8988T (cell line): ENCODE measurements around the gene EEF2.

ENCODE experiments used
- DNase-seq: peaks from one replicate; pipeline ENCODE4 v3.0.0; 2011

Gene EEF2

DNA sequence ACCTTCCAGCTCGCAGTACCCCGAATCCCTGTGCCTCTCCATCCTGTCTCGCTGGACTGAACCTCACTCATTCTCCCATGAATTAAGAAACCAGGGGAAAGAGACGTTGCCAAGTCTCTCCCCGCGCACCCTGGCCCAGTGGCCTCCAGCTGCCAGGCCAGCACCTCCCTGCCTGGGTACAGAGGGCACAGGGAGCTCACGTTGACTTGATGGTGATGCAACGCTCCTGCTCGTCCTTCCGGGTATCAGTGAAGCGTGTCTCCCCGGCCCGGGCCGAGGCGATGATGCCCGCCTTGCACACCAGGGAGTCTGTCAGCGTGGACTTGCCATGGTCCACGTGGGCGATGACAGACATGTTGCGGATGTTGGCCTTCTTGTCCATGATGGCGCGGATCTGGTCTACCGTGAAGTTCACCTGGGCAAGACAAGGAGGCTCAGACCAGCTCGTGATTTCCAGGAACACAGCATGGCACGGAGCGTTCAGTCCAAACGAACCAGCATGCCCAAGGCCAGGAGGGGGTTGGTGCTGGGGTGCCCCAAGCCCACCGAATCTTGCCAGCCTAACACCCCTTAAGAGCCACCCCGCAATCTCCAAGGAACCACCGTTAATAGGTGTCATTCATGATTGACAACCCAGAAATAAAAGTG lies 1.2 kb downstream of the EEF2 start:
- DNase-seq, result no peak

DNA sequence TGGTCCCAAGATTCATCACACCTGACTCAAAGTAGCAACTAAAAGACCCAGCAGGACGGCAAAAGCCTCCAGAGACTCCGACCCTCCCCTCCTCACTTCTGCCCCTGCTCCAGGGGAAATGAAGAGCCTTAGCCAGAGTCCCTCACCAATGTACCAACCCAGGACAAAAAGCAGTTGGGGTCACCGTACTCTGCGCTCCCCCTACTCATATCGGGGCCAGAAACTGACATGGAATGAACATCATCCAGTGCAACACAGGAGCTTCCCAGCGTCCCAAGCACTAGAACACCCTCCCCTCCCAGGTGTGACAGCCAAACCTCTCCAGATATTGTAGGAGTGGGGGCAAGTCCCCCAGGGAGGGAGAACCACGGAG lies 1.7 kb downstream of the EEF2 start:
- no peak for DNase-seq

DNA sequence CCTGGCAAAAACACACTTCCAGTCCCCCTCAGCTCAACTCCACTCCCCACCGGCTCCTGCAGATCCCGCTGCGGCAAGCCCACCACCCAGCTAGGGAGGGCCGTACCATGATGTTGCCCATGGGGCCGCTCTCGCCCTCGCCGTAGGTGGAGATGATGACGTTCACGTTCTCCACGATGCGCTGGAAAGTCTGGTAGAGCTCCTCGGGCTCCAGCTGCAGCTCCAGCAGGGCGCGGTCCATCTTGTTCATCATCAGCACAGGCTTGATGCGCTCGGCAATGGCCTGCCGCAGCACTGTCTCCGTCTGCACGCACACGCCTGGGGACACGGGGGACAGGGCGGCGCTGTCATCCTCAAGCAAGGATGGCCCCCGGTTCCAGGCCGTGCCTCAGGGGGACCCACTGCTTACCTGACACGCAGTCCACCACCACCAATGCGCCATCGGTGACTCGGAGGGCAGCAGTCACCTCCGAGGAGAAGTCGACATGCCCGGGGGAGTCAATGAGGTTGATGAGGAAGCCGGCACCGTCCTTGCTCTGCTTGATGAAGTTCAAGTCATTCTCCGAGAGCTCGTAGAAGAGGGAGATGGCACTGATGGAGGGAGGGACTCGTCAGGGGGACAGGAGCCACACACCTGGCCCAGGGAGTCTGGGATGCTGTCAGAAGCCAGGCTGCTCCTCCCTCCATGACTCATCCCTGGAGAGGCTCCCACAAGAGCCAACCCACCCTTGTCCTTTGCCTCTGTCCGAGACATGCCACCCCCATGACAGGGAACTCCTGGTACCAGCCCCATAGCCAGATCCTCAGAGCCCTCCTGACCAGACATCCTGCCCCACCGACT lies 2.3 kb downstream of the EEF2 start:
- DNase-seq, result no peak

DNA sequence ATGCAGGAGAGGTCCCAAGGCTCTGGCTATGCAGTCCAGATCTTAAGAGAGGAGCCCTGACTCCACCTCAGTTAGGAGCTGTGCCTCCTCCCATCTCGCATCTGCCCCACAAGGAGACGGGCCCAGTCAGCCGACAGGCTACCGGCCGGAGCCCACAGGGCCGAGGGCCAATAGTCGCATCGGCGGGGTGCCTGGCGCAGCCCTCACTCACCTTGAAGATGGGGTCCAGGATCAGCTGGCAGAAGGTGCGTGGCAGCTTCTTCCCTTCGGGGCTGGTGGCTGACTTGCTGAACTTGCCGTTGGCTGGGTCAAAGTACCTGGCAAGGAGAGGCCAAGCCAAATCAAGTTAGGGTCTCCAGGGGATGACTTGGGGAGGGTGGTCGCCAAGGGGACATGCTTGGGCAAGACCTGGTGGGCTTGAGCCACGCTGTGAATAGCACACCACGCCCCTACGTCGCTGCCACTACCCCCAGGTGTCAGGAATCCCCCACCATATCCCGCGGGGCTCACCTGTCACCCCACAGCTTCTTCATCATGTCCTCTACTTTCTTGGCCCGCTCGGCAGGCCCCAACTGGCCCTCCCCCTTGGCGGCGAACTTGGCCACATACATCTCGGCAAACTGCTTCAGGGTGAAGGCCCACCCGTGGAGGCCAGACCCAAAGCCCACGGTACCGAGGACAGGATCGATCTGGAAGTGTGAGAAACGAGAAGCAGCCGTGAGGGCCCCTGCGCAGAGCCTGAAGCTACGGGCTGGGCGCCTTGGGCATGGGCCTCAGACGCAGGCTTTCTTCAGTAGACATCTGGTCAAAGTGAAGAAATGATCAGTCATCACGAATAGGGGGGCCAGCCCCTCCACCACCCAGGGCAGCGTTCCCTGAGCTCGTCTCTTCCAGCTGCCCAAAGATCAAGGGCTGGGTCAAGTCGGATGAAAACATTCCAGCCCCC lies 3.3 kb downstream of the EEF2 start:
- DNase-seq, result no peak

DNA sequence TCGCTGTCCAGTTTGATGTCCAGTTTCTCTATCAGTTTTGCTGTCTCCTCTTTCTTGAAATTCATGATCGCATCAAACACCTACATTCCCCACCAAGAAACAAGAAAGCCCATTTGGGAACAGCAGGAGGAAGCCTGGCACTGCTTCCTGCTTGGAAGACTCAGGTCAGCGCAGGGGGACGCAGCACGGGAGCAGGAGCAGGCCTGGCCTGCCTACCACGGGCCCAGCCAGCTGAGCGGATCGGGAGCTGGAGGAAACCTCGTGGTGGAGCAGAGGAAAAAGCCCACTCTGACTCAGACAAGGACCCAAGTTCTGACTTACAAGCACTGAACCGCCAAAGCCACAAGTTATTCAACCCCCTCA lies 3.9 kb downstream of the EEF2 start:
- DNase-seq, result no peak

DNA sequence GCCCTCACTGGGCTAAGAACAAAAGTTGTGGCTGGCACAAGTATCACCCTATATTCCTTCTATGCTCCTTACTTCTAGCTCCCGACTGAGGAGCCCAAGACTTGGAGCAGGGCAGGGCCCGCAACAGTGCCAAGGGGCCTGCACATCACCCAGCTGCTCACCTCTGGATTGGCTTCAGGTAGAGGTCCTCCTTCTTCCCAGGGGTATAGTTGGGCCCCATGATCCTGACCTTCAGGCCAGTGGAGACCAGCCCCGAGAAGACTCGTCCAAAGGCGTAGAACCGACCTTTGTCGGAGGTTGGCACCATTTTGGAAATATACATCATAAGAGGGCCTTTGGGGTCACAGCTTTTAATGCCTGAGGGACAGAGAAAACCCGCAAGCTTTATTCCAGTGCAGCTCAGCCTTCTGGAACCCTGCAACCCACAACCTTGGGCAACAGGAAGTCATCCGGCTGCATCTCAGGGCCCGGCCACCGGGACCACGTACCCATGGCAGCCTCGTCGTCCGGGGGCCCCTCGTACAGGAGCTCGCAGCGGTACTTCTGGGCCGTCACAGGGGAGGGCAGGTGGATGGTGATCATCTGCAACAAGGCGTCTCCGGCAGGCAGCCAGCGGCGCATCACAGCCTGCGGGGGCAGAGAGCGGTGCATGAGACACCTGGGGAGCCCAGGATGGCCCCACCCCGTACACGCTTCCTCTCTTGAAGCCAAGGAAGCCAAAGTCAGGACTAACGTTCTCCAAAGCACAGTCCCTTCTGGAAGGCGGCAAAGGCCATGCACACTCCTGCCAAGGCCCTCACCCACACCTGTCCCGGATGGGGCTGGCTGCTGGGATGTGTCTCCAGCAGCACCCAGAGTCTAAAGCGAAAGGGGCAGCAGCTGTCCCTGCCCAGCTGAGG lies 4.7 kb downstream of the EEF2 start:
- no peak for DNase-seq

DNA sequence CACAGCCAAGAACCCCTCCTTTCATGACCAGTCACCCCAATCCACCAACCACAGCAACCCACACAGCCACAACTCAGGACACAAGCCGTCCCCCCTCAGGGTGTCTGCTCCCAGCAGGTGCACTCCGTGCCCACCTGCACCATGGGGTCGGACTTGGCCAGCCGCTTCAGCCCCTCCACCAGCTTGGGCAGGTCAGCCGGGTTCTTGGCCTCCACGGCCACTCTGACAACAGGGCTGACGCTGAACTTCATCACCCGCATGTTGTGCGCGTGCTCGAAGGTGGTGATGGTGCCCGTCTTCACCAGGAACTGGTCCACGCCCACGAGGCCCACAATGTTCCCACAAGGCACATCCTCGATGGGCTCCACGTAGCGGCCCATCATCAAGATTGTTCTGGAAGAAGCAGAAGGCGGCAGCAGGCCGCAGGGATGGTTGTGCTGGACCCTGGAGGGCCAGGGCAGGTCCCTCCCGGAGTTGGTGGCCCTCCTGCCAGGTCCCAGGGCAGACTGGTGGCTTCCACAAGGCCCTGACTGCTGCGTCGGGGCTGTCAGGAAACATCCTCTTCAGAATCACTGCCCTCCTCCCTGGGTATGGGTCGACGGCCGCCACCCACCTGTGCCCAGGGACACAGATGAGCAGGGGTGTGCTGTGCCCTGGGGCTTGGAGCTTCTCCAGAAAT lies 5.5 kb downstream of the EEF2 start:
- DNase-seq, result no peak

DNA sequence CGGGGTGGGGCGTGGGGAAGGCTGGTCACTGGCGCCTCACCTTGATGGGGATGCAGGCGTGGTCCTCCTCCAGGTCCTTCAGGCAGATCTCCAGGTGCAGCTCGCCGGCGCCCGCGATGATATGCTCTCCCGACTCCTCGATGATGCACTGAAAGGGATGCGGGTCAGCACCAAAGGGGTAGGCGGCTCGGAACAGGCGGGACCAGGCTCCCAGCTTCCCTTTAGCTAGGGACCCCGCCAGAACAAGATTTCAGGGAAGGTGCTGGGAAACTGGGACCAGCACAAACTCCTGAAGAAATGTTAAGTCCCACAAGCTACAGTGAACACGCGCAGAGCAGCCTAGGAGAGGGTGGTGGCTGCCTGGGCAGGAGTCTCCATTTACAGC lies 6.0 kb downstream of the EEF2 start:
- DNase-seq, result no peak

DNA sequence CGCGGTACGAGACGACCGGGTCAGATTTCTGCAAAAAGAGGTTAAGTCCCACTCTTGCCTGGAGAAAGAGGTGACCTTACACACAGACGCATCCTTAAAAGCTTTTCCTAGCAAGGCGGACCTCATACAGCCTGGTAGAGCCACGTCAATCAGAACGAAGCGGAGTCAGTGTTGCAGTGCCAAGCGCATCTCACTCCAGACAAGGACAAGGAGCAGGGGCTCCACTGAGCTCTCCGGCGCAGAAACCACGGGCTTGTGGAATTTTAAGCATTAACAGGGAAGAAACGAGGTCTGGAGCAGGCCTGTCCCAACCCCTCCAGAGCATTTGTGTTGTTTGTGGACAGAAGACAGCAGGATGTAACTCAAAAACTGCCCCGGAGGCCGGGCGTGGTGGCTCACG lies 7.1 kb downstream of the EEF2 start:
- no peak for DNase-seq

DNA sequence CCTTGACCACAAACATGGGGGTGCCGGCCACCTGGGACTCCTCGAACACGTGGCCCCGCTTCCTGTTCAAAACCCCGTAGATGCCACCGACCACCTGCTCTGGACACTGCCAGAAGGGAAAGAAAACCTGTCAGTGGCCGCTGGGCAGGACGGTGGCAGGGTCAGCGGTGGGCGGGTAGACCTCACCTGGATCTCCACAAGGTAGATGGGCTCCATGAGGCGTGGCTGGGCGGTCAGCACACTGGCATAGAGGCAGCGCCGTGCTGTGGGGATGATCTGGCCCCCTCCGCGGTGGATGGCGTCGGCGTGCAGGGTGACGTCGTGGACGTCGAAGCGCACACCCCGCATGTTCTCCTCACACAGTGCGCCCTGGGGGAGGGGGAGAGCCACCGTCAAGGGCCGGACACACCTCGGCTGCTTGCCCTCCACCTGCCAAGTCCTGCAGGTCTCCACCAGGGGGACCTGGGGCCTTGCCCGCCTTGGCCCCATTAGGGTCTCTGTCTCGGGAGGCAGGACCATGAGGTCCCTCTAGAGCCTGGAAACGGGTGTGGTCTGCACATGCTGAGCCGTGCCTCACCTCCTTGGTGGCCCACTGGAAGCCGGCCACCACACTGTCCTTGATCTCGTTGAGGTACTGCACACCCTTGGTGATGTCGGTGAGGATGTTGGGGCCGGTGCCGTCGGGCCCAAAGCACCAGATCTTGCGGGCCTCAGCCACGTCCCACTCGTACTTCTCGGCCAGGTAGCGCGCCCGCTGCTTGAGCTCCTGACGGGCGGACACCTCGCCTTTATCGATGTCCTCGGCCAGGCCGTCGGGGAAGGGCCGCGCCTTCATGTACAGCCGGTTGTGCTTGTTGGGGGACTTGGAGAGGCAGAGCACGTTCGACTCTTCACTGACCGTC lies 7.8 kb downstream of the EEF2 start:
- no peak for DNase-seq

DNA sequence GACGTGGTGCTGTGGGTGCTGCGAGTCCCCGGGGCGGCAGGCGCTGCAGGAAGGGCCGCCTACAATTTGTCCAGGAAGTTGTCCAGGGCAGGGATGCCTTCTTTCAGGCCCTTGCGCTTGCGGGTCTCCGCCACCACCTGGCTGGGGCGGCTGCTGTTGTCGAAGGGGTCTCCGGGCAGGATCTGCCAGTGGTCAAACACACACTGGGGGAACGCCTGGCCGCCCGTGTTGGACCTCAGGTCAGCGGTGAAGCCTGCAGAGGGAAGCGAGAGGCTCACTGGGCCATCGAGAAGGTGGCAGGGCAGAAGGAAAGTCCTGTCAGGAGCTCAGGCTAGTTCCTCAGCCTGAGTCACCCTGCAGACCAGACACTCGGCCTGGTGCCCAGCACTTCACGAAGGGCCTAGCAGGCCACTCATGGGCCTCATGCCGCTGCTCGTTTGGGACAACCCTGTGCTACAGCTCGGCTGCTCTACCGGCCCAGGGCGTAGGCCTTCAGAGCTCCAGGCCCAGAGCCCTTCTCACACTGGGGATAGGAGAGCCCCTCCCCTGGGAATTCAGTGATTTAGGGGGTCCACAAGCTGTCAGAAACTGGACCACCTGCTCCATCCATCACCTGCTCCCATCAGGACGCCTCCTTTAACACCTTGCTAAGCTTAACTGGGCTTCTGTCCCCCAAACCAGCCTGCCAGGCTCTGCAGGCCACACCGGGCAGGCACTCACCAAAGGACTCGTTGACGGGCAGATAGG lies 8.6 kb downstream of the EEF2 start:
- DNase-seq, result no peak

DNA sequence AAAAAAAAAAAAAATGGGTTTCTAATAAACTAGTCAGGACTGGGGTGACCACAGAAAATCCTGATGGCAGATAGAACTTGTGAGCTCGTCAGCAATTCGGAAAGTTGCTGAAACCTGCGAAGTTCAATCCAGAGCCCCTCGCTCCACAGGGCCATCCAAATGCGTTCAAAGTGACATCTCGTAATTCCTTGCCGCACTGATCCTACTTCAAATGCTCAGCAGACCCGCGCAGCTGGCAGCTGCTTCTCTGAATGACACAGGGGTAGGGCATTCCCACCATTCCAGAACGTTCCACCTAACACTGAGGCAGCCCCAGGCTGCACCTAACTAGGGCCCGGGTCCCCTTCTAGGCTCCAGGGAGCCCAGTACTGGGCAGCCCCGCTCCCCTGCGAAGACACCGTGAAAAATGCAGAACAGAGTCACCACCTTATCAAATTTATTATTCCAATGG lies 9.6 kb downstream of the EEF2 start:
- peak; percentile 6 for DNase-seq

DNA sequence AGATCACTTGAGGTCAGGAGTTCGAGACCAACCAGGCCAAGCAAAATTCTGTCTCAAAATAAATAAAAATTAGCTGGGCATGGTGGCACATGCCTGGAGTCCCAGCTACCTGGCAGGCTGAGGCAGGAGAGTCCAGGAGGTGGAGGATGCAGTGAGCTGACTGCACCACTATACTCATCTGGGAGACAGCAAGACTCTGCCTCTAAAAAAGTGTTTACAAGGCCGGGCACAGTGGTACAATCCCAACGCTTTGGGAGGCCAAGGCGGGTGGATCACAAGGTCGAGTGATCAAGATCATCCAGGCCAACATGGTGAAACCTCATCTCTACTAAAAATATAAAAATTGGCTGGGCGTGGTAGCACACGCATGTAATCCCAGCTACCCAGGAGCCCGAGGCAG lies 10.1 kb downstream of the EEF2 start:
- no peak for DNase-seq

DNA sequence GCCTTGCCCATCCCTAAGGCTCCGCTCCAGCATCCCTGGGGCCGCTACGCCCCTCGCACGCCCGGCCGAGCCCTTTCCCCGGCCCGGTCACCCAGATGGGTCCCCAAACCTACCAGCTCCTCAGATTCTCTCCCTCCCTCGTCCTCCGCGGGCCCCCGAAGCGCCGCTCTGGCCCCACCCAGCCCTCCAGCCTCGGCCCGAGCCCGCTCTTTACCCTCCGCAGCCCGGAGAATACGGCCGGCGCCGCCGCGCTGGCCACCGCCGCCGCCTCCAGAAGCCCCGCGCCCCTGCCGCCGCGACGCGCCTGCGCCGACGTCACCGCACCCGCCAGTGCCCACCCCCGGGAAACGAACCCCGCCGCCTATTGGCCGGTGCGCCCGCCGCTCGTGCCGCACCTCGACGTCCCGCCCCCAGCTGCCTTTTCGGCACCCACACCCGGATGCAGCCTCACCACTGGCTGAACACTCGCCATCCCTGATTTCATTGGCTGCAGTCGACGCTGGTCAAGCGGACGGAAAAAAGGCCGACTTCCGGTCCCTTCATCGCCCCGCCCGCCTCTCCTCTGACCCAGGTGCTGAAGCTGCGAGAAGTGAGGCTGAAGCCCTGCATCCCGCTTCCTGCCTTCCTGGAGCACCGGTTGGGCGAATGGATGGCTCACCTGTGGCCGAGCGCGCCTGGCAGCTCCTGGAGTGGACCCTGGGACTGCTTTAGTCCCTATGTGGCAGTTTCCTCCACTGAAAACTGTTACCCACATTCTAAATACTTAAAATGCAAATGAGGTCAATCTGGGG lies 14.3 kb downstream of the EEF2 start, which contains the start of gene DAPK3:
Gene DAPK3, minus strand, starts transcription at position 292 of the 791 bp plus-strand sequence. CDS start 1,364 bp downstream, outside the sequence.
- DNase-seq, result peak; percentile 75

DNA sequence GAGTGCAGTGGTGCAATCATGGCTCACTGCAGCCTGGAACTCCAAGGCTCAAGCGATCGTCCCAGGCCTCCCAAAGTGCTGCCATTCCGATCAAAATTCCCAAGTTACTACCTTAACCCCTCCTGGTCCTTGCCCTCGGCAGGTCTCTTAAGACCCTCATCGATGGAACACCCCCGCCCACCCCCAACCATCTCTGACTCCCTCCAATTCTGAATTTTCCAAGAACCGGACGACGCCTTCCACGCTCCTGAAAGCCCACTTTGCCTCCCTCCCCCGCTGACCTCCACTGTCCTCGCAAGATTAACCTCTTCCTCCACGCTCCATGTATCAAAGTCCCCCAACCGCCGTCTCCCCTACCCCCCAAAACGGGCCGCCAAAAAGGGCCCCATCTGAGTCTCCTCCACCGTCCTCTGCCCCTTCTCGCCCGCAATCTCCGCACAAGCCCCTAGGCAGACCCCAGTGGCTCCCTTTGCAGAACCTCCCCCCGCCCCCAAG lies 14.9 kb downstream of the EEF2 start:
- no peak for DNase-seq

DNA sequence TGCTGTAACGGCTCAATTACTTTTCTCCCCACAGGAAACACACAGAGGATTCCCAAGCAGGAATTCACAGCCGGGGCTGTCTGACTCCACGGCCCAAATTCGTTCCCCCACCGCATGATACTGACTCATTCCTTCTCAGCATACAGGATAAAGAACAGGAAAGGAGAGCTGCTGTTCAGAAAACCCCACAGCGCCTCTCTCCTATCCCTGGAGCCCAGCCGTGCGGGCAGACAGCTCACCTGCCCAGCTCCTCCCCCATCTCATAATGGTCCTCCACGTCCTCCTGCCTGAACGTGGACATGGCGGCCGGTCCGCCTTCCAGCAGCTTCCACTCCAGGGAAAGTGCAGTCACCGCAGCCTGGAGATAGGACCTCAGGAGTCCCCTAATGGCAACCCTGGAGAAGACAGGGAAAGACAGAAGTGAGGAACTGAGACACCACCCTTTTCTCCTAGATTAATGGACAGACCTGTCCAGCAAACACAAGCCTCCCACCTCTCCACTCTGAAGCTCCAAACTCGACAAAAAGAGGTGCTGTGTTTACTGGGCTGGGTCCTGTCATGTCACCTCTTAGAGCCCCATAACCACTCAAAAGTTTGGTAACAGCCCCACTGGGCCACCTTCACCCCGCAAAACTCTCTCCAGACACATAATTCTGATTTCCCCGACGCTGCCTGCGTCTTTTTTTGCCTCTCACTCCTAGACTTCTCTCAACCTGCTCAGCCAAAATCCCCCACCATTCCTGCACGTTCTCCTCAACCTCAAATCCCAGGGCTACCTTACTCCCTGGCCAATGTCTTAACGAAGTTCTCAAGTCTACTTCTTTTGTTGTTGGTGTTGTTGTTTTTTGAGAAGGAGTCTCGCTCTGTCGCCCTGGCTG lies 15.6 kb downstream of the EEF2 start:
- DNase-seq, result no peak

DNA sequence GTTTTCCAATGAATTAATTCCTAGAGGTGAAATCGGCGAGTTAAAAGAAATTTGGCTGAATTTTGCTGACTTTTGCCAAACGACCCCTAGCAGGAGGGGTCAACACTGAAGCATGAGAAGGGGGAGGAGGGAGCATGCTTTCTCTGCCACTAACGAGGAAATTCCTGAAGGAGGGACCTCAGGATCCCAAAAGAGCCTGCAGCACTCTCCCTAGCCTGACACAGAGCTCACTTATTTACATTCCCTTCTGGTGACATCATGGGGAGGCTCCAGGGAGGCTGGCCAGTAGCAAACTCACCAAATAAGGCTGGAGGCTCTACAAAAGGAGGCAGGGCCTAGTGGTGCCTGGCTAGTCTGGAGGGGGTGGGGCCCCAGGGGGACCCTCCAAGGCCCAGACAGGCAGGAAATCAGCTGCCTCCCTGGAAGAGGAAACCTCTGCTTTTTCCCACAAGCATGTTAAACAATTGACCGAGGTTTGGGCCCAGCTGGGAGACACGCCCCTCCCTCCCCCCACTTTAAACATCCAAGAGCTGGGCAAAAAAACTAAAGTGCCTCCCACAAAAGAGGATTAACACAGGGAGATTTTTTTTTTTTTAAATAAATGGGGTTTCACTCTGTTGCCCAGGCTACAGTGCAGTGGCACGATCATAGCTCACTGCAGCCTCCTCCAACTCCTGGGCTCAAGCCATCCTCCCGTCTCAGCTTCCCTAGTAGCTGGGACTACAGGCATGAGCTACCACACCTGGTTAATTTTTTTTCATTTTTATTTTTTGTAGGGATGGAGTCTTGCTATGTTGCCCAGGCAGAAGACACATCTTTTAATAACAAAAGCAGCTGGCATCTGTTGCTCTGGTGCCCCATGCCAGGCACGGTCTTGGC lies 16.5 kb downstream of the EEF2 start:
- DNase-seq, result peak; percentile 77
